NB4 (cell line): Measurements from ENCODE around the gene NINJ1.

Source experiments
- DNase-seq: peaks from one replicate; pipeline ENCODE4 v3.0.0; 2010; ENCODE audit warnings: low read depth
- H3K4me3 ChIP-seq: one replicate; pipeline ENCODE4 v1.5.1; 2011; ENCODE audit warnings: mild to moderate bottlenecking, low read depth, low read length, moderate library complexity
- MYC ChIP-seq: IDR thresholded peaks from 2 replicates; pipeline ENCODE4 v1.6.1; 2011; ENCODE audit warnings: low read depth, low read length
- POLR2A ChIP-seq: IDR thresholded peaks from 2 replicates; pipeline ENCODE4 v1.6.1; 2011; ENCODE audit warnings: mild to moderate bottlenecking; ENCODE audit not compliant: insufficient read length; ENCODE audit errors: extremely low read depth
- TF ChIP-seq, protein P1 (sequence below): IDR thresholded peaks from one replicate; pipeline ENCODE4 v1.5.1; 2012; ENCODE audit warnings: low read depth, low read length
- TF ChIP-seq, protein P2 (sequence below): IDR thresholded peaks from 2 replicates; pipeline ENCODE4 v1.6.1; 2011; ENCODE audit warnings: low read depth, low read length

The NINJ1 gene

DNA sequence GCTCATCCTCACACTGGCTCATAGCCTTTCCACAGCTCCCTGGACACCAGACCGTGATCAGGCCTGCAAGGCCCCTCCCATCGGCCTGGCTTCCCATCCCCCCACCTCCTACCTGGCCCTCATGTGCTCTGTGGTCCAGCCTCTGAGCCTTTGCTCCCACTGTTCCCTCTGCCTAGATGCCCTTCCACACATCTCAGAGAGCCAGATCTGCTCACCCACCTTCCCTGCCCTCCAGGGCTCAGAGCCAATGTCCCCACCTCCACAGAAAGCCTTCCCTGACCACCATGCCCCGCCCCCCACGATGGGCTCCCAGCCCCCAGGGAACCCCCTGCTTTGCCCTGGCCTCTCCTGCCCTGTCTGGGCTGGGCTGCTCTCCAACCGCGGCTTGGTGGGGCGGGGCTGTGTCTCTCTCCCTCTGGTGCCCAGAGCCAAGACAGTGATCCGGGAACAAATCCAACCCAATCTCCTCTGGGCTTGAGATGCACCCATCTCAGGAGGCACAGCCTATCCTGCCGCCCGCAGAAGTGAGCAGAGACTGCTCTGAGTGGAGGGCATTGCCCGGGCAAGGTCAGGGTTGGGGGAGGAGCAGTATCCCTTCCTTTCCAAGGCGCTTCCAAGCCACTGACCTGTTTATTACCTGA lies 1.6 kb downstream of the NINJ1 start:
- H3K4me3 ChIP-seq: no peak overlapping the region
- DNase-seq: no peak

DNA sequence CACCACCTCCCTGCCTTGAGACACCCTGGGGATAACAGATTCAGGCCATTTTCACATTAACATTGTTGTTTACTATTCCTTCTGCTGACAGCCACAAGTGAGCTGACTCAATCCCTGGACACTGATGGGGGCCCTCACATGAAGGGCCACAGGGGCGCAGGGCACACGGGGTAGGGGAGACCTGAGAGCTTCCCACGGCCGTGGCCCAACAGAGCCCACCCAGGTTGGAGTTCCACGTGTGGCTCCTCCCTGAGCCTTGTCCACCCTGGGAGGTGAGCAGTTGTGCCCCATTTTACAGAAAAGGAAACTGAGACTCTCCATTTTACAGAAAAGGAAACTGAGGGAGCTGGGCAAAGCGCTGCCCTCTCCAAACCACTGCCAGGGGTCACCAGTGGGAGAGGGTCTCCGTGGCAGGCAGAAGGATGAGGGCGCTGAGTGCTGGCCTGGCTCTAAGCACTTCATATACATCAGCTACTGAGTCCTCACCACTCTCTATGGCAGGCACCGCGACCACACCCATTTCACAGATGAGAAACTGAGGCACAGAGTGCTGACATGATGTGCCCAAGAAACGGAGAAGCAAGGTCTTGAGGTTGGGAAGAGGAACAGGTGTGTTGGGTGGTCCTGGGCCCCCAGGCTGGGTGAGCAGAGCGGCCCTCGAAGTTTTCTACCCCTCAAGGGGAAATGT lies 2.3 kb downstream of the NINJ1 start:
- no peak for TF ChIP-seq POLR2A
- TF ChIP-seq, protein P1, sequence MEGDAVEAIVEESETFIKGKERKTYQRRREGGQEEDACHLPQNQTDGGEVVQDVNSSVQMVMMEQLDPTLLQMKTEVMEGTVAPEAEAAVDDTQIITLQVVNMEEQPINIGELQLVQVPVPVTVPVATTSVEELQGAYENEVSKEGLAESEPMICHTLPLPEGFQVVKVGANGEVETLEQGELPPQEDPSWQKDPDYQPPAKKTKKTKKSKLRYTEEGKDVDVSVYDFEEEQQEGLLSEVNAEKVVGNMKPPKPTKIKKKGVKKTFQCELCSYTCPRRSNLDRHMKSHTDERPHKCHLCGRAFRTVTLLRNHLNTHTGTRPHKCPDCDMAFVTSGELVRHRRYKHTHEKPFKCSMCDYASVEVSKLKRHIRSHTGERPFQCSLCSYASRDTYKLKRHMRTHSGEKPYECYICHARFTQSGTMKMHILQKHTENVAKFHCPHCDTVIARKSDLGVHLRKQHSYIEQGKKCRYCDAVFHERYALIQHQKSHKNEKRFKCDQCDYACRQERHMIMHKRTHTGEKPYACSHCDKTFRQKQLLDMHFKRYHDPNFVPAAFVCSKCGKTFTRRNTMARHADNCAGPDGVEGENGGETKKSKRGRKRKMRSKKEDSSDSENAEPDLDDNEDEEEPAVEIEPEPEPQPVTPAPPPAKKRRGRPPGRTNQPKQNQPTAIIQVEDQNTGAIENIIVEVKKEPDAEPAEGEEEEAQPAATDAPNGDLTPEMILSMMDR: no peak
- TF ChIP-seq, protein P2, sequence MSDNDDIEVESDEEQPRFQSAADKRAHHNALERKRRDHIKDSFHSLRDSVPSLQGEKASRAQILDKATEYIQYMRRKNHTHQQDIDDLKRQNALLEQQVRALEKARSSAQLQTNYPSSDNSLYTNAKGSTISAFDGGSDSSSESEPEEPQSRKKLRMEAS: no peak
- no peak for TF ChIP-seq MYC
- no peak overlapping the region for H3K4me3 ChIP-seq
- DNase-seq: no peak

More for the DNA sequence above, 1.6 kb downstream of the NINJ1 start:
- TF ChIP-seq, protein P1: no peak
- TF ChIP-seq, protein P2: no peak
- TF ChIP-seq POLR2A (no peak), MYC (no peak)

DNA sequence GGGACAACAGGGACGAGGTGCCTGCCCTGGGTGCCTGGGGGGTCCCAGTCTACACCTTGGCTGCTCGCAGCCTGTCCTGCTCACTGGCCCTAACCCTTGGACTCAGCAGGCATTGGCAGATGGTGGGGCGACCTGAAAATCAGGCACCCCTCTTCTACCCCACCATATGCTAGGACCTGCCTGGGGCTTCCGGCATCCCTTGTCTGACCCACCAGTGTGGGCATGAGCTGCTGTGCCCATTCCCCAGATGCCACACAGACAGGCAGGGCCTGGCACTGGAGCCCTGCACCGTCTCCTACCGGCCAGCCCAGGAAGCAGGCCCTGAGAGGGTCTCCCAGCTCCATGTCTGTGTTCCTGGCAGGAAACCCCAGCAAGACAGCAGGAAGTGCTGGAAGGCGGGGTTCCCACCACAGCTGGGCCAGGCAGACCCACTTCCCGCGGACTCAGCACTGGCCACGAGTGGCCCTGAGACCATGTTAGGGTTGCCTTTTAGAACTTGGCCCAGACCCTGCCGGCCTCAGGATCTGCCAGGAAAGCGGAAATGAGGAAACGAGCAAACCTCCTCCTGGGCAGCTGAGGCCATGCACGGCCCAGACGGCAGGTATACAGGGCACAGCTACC lies 3.1 kb downstream of the NINJ1 start:
- no peak for TF ChIP-seq MYC
- TF ChIP-seq POLR2A: no peak
- TF ChIP-seq, protein P2: no peak
- TF ChIP-seq, protein P1: no peak
- H3K4me3 ChIP-seq: no peak overlapping the region
- DNase-seq: no peak

DNA sequence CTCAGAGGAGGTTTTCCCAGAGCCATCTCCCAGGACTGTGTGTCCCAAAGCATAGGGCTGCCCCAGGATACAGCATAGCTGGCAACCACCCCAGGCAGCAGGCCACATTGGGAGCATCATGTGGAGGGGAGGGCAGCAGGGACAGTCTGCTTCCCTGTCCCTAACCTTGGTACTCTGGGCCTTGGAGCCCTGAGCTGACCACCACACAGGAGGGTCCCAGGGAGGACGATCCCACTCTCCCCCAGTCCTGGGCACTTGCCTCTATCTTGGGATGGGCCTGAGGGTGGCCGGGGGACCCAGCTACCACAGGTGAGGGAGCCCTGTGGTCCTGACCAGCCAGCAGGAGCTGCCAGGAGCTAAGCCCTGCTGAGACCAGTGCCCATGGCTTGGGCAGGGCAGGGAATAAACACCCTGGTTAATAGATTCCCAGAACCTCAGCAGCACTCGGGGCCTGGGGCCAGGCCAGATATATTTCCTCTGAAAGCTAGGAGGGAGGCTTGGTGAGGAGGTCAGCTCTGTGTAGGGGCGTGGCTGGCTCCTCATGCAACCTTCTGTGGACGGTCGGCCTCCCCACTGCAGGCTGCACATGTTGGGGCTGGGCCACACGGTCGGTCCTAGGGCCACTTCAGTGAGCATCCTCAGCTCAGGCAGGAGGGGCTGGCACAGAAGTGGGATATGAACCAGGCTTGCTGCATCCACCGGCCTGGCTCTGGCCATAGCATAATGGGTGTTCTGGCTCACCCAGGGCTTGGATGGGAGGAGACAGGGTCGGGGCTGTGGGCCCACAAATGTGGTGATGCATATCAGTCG lies 4.2 kb downstream of the NINJ1 start:
- no peak for DNase-seq
- no peak overlapping the region for H3K4me3 ChIP-seq
- no peak for TF ChIP-seq MYC
- TF ChIP-seq, protein P2: no peak
- TF ChIP-seq POLR2A: no peak
- TF ChIP-seq, protein P1: no peak

DNA sequence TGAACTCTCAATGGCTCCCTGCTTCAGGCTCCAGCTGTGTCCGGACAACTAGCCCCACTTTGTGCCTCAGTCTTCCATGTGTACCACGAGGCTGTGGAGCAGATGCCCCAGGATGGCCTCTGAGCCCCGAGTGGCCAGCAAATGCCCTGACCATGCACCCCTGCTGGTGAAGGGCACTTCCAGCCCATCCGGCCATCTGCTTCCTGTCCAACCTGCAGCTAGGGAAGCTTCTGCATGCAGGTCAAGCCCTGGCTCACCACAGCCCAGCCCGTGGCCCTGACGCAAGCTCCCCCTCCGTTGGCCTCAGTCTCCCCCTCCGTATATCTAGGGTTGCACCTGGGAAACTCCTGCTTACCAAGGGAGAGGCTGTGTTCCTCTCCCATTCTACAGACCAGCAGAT lies 4.8 kb downstream of the NINJ1 start:
- DNase-seq: no peak
- no peak overlapping the region for H3K4me3 ChIP-seq
- TF ChIP-seq, protein P2: no peak
- TF ChIP-seq MYC: no peak
- TF ChIP-seq, protein P1: no peak
